ENCODE measurements around the gene SLC29A3.

DNA sequence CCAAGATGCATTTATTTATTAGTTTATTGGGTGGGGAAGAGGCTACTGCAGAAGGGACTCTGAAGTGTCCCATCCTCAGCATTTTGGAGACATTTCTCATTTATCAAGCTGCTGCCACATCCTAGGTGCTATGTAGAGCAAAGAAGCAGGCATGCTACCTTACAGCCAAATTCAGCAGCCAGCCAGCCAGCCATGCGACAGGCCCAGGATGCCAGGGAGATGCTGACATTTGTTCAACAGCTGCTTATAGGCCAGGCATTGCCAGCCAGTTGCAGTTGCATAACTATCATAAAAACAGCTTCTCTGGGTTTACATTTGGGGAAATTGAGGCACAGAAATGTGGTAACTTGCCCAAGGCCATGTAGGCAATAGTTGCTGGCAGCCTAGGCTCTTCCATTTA is 2.3 kb downstream of the SLC29A3 start:
- TF ChIP-seq CREB1 (CRISPR knock-in tag; IDR thresholded peaks at IDR 0.05; ENCODE audit: low read depth) (no peak), EZH2 (IDR thresholded peaks at IDR 0.05; ENCODE audit: low read depth, unreplicated experiment) (no peak), POLR2AphosphoS5 (IDR thresholded peaks at IDR 0.05; ENCODE audit: low read depth) (no peak)
- TF ChIP-seq, protein P1, sequence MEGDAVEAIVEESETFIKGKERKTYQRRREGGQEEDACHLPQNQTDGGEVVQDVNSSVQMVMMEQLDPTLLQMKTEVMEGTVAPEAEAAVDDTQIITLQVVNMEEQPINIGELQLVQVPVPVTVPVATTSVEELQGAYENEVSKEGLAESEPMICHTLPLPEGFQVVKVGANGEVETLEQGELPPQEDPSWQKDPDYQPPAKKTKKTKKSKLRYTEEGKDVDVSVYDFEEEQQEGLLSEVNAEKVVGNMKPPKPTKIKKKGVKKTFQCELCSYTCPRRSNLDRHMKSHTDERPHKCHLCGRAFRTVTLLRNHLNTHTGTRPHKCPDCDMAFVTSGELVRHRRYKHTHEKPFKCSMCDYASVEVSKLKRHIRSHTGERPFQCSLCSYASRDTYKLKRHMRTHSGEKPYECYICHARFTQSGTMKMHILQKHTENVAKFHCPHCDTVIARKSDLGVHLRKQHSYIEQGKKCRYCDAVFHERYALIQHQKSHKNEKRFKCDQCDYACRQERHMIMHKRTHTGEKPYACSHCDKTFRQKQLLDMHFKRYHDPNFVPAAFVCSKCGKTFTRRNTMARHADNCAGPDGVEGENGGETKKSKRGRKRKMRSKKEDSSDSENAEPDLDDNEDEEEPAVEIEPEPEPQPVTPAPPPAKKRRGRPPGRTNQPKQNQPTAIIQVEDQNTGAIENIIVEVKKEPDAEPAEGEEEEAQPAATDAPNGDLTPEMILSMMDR (conservative IDR thresholded peaks at IDR 0.05; ENCODE audit: low read depth in 2 of 2): no peak
- TF ChIP-seq, protein P2, sequence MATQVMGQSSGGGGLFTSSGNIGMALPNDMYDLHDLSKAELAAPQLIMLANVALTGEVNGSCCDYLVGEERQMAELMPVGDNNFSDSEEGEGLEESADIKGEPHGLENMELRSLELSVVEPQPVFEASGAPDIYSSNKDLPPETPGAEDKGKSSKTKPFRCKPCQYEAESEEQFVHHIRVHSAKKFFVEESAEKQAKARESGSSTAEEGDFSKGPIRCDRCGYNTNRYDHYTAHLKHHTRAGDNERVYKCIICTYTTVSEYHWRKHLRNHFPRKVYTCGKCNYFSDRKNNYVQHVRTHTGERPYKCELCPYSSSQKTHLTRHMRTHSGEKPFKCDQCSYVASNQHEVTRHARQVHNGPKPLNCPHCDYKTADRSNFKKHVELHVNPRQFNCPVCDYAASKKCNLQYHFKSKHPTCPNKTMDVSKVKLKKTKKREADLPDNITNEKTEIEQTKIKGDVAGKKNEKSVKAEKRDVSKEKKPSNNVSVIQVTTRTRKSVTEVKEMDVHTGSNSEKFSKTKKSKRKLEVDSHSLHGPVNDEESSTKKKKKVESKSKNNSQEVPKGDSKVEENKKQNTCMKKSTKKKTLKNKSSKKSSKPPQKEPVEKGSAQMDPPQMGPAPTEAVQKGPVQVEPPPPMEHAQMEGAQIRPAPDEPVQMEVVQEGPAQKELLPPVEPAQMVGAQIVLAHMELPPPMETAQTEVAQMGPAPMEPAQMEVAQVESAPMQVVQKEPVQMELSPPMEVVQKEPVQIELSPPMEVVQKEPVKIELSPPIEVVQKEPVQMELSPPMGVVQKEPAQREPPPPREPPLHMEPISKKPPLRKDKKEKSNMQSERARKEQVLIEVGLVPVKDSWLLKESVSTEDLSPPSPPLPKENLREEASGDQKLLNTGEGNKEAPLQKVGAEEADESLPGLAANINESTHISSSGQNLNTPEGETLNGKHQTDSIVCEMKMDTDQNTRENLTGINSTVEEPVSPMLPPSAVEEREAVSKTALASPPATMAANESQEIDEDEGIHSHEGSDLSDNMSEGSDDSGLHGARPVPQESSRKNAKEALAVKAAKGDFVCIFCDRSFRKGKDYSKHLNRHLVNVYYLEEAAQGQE (IDR thresholded peaks at IDR 0.05; ENCODE audit: unreplicated experiment): no peak

Measured in GM23338 (cell line).